ENCODE results near the gene PPP2R2B.
A peak's percentile ranks its signal among the peaks of the same experiment; 100 is the strongest.

PPP2R2B gene

DNA sequence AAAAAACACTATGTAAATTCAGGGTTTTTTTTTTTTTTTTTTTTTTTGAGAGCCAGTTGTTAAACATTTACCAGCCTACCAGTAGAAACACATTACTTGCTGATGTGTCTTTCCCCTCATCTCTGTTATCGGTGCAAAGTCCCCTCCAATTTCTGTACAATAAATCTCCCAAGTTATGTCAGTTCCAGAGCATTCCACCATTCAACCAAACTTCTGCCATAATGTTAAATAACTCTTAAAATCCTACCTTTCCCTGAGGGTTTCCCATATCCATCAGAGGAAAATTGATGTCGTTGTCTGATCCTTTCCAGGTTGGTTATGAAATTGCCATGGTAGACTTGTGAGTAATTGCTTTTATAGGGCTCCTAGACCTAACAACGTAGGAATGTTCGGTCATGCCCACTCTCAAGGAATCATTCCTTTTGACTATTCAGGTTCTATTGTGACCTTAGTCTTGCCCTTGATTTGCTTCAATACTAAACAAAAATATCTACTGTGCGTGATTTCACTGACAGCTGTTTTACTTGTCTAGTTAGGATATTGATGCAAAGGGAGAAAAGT lies 5.6 kb upstream of the PPP2R2B start:
- no peak for DNase-seq

DNA sequence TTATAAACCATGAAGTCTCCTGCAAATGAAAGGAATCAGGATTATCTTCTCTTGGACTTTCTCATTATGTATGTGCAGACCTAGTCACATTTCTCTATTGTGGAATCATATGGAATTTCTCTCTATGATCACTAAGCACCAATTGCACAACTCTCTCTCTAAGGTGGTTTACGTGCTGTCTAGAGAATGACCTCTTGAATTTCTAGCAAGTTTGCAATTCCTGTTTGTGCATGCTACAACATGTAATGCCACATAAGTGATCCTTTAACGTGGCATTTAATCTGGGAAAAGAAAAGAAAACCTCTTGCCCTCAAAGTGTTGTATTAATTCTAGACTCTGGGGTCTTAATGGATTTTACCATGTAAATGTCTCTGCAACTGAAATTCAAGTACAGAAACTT lies 5.0 kb upstream of the PPP2R2B start:
- no peak for DNase-seq

GRCh38 chr5:146880966-146881365 lies 2.4 kb upstream of the PPP2R2B start:
- no peak for DNase-seq

- DNase-seq: peak; percentile 32
Measured at GRCh38 chr5:146877783-146878475, 628 bp downstream of the PPP2R2B start.

- peak; percentile 7 for DNase-seq
Measured at GRCh38 chr5:146877178-146877681, 1.3 kb downstream of the PPP2R2B start.

DNA sequence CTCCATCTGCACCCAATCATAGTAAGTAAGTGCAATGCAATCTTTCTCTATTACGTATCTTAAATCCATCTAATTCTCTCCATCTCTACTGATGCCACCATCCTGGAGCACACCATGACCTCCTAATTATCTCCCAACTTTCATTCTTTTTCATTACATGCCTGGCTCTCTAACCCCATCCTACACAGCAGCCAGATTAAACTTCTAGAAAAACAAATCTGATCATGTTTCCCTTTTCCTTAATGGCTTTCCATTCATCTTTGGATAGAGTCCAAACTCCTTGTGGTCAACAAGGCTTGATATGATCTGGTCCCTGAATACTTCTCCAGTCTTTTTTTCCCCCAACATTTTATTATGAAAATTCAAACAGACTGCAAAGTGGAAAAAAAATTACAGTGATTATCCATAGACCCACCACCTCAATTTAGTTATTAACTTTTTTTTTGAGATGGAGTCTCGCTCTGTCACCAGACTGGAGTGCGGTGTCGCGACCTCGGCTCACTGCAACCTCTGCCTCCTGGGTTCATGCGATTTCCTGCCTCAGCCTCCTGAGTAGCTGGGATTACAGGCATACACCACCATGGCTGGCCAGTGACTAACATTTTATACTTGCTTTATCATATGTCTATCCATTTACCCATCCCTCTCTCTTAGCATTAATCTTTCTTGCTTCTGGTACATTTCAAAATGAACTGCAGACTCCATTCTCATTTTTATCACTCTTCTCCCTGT lies 5.2 kb downstream of the PPP2R2B start:
- DNase-seq: no peak

- no peak for DNase-seq
Measured at GRCh38 chr5:146872188-146872587, 6.4 kb downstream of the PPP2R2B start.

GRCh38 chr5:146867996-146868708 lies 10.4 kb downstream of the PPP2R2B start:
- no peak for DNase-seq

GRCh38 chr5:146866263-146866662 lies 12.3 kb downstream of the PPP2R2B start:
- no peak for DNase-seq

DNA sequence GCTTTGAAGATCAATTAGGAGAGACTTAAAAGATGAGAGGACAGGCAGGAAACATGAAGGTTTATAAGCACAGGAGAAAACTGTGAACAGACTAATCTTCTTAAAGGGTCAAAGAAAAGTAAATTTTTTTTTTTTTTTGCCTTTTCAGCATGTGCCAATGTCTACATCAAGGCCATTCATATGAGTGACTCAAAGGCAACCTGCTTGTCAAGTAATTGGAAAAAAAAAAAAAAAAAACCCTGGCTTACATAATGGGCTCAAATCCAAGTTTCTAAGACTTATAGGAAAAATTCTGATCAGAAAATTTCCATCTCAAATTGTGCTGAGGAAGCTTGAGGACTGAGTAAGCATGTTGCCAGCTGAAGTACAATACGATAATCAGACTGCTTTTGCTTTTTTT lies 15.9 kb downstream of the PPP2R2B start:
- DNase-seq: no peak

GRCh38 chr5:146860213-146860893 lies 18.2 kb downstream of the PPP2R2B start:
- no peak for DNase-seq

DNA sequence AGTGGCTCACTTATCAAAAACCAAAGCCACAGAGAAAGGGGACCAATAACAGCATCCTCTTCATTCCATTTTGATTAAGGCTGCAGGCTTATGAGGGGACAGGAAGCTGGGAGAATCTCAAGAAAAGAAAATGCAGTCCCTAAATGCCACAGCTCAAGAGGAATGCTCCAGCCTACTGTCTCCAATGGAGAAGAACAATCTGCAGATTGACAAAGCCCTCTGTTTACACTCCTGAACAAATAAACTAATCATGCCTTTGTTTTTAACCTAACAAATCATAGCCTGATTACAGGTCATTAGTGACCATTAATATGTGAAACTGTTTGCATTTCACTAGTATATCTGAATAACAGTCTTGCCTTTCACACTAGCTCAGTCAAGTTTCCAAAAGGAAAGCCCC lies 26.5 kb downstream of the PPP2R2B start:
- no peak for DNase-seq

GRCh38 chr5:146851133-146851532 lies 27.4 kb downstream of the PPP2R2B start:
- DNase-seq: no peak

- DNase-seq: no peak
Measured at GRCh38 chr5:146849694-146850303, 28.8 kb downstream of the PPP2R2B start.

GRCh38 chr5:146848133-146848532 lies 30.4 kb downstream of the PPP2R2B start:
- no peak for DNase-seq

- DNase-seq: no peak
Measured at GRCh38 chr5:146840016-146840415, 38.5 kb downstream of the PPP2R2B start.

- DNase-seq: no peak
Measured at GRCh38 chr5:146836226-146836842, 42.2 kb downstream of the PPP2R2B start.

DNA sequence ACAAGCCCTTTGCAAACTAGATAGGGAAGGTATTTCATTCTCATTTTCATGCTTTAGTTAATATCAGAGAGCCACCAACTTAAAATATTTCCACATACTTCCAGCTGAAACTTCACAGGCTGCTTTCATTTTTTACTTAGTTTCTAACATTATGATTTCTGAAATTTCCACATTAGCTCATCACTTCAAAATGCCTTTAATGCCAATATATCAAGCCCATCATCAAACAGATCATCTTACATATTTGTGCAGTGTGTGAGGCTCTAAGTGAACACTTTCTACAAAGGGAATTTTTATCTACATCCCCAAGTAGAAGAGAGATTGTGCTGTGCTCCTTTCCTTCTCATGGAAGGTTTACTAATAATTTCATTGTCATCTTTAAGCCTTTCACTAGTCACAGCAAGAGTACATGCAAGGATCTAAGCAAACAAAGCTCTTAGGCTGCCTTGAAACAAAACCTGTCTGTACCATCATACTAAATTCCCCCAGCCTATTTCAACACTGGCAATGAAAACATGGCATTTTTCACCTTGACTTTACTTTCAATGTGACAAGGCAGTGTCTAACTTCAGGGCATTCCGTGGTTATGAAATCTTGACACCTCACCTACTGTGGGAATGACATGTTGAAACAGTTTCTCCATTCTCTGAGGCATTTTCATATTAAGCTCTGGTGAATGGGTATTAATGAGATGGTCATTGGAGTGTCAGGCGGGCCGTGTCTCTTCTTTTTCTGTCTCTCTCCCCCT lies 45.4 kb downstream of the PPP2R2B start:
- peak; percentile 11 for DNase-seq

- no peak for DNase-seq
Measured at GRCh38 chr5:146828385-146828784, 50.2 kb downstream of the PPP2R2B start.

GRCh38 chr5:146827901-146828300 lies 50.7 kb downstream of the PPP2R2B start:
- no peak for DNase-seq

GRCh38 chr5:146825033-146825432 lies 53.5 kb downstream of the PPP2R2B start:
- peak; percentile 4 for DNase-seq
